HG02884 (cell line): Measurements from ENCODE around the gene DBN1.

ENCODE experiments used
- ATAC-seq: cut with Tn5 transposase; IDR thresholded peaks from one replicate; pipeline ENCODE4 v1.9.1; 2021; ENCODE audit warnings: mild to moderate bottlenecking, moderate library complexity; ENCODE audit not compliant: unreplicated experiment

DBN1 gene

DNA sequence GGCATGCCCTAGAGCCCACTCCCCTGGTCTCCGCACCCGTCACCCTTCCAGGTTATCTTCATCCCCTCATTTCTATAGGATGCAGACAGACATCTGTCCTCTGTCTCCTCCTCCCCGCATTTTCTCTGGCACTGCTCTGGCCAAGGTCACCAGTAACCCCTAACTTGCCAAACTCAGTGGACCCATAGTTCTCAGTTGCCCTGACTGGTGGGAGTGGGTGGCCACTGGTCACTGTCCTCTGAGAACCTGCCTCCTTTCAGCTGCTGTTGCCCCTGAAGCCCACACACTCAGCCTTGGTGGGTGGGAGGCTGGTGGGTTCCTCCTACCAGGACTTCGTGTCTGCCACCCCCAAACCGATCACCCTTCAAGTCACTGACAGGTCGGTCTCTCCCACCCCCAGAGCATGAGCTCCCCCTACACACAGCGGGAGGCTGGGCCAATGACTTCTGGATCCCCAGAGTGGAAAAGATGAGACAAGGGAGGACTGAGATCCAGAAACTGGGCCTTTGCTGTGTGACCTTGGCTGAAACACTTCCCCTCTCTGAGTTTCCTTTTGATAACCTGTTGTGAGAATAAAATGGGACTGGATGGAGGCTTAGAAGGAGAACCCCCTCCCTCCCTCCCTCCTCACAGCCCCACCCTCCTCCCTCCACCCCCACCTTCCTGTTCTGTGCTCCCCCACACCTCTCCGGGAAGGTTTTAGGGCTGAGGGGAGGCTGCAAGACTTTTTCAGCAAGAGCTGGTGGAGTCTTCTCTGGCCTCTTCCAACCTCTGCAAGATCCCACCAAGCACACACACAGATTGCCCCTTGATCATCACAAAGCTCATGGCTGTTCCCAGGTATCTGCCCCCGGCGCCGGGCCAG lies 2.4 kb upstream of the DBN1 start:
- no peak for ATAC-seq

DNA sequence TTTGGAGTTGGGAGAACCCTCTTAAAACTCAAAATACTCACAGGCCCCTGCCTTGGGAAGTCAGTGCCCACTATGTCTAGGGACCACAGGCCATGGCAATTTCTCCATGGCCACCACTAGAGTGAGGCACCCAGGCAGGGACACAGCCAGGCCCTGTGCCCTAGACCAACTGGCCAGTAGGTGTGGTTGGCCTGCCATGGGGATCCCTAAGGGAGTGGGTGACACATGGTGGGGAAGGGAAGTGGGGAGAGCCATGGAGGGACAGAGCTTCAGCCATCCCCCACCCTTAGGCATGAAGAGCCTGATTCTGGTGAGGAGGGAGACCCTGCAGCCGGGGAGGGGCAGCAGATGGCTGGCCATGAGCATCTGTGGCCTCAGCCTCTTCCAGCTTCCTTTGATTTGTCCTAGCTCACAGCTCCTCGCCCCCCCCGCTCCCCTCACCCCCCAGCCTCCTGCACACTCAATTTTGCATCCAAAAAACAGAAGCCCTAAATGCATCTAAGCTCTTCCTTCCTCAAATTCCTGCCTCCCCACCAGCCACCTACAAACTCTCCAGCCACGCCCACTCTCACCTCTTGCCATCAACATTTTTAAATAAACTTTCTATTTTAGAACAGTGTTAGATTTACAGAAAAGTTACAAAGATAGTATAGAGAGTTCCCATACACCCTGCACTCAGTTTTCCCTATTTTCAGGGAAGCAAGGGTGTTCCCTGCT lies 1.6 kb upstream of the DBN1 start:
- ATAC-seq: no peak

DNA sequence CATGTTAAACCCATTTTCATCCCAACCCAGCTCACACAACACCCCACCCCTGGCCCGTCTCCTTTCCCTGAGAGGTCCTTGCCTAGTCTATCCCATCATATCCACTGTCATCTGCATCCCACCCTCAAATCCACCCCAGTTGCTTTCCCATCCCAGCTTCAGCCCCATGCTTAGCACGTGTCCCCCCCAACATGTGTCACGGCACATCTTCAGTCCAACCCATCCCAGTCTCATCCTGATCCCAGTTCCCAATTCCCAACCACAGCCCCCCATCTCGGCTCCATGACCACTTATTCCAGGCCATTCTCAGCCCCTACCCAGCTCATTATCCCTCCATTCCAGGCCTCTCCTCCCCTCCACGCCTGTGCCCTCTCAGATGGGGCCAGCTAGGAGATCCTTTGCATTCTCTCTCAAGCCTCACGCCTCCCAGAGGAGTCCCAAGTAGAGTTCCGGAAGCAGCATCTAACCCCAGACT lies 605 bp upstream of the DBN1 start:
- no peak for ATAC-seq

DNA sequence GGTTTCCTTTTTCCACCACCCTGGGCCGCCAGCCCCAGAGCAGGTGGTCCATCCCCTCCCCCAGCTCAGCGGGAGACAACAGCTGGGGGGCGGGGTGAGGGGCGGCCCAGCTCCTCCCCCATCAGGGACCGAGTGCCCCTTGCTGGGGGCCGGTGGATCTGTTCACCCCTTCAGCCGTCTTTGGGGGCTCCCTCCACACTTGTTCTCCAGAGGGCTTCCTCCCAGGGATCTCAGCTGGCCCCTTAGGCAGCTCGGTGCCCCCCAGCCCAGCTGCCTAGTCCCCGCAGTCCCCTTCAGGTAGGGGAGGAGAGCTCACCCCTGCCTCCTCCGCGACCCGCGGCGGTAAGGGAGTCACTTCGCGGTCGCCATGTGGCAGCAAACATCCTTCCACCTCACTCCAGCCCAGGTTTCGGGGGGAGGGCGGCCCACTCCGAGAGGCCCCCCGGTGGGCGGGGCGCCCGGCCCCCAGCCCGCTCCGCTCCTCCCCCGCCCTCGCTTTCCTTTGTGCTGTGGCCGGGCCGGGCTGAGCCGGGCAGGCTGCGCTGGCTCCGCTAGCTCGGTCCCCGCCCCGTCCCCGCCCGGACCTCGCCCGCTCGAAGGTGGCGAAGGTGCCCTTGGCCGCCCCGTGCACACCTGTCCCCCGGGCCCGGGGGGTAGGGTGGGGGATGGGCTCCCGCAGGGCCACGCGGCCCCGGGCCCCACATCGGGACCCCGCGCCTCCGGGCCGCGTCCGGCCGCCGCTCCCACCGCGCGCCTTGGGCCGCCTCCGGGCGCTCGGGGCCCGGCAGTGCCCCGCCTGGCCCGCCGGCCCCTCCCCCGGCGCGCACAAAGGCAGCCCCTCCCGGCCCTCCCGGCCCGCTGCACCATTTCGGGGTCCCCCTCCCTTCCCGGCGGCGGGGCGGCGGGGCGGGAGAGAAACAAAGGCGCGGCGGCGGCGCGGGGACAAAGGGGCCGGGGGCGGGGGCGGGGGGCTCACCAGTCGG lies 683 bp downstream of the DBN1 start:
- peak; percentile 45 for ATAC-seq

DNA sequence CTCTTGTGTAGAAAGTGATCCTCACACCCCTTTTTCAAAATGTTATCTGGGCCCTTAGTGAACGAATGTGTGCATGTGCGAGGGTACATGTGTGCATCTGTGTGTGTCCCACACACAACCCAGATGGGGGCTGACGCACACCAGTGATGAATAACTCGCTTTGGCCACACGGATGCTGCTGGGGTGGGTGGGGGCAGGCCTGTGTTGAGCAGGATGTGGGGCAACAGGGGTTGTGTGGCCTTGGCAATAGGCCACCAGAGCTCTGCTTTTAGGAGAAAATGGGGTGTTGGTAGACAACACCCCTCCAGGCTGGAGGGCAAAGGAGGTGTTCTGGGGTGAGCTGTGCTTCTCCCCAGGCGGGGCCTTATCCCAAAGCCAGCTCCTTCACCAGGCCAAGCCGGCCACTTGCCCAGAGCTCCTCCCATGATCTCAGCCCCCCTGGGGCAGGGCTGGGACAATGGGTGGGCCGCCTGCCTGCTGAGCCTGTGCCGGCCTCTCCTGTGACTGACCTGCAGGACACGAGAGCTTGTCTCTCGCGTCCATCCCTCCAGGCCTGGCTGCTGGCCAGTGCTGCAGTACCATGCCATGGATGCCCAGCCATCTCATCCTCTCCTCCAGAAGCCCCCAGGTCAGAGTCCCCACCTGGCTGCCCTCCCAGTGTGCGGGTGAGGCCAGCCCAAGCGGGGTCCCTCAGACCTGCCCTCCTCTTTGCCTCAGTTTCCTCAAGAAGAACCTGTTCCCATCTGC lies 1.7 kb downstream of the DBN1 start:
- ATAC-seq: no peak

DNA sequence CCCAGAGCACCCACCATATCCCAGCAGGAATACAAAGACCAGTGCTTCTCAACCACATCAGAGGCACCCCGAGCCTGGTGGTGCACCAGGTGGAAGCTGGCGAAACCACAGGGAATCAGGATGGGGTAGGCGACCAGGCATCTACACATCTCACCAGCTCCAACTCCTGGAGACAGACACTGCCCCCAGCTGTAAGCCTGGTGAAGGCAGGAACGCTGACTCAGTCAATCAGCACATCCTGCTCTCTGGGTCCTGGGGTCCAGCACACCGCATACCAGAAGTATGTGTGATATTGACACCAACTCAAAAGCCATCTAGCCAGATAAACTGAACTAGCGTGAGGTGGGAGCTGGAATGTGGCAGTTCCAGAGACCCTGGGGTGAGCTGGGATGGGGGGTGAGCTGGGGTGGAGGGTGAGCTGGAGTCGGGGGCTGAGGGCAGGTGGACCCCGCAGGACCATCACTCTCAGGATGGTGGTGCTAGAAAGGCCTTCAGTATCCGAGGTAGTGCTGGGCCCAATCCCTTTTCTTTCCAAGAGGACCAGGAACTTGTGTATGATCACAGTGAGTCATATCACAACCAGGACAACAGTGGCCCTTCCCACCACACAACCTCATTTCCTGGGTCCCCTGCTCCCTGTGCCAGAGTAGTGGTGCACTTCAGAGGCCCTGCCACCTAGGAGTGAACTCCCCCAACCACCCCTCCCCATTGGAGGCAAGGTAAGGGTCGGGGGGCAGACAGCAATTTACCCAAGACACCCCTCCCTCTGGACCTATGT lies 2.5 kb downstream of the DBN1 start:
- no peak for ATAC-seq

DNA sequence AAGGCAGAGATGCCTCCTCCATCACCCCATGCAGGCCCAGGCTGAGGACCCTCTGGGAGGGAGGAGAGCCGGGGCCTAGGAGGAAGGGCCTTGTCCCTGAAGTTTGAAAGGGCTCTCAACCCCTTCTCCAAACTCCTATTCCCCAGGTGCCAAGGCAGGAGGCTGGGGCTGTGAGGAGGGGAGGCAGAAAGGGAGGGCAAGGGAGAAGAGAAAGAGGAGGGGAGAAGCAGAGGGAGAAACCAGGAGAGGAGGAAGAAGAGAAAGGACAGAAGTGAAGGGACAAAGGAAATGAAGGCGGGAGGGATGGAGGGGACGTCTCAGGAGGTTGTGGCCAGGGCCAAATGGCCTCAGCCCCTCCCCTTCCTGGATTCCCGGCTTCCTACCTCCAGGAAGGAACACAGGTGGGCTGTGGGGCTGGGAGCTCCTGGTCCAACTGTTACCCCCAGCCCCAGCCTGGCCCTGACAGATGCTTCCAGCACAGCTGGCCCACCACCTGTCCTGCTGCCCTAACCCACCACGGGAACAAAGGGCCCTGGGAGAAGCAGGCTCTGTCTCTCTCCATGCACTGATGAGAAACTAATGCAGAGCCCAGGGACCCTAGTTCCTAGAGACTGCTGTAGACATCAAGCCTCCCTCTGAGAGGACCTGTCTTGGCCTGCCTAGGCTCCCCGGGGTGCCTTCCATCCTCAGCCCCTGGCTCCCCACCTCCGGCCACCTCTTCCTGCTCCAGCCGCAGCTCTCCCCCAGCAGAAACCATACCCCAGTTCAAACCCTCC lies 3.5 kb downstream of the DBN1 start:
- ATAC-seq: no peak

DNA sequence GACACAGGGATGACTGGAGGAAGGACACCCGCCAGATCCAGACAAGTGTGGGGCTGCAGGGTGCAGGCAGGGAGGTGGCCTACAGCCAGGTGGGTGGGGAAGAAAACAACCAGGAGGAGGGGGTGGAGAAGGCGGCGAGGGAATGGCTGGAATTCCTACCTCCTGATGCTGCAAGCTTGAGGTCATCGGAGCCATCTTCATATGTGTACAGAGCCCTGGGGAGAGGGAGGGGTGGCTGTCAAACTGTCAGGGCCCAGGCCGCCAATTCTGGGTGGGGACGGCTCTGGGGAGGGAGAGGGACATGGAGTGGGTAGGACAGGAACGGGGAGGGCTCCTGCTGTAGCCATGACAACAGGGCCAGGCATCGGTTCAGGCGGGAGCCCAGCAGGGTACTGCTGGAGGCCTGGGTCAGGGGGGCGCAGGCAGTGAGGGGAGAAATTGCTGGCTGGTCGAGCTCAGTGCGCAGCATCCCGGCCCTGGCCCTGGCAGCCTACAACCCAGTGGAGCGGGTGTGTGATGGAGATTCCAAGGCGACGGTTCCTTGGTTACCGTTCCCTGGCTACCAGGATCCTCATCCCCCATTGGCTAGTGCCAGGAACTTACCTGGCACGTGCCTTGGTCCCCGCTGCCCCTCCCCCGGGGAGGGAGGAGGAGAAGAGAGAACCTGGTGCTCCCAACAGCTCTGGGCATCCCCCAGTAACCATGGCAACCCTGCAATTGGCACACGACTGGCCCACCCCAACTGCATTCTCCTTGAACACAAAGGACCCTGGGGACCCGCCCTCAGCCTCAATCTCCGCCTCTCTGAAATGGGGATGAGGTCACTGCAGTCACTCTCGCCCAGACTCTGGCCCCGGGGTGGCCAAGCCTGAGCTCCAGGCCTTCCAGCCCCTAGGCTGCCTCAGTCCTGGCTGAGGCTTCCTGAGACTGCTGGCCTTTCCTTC lies 4.5 kb downstream of the DBN1 start:
- ATAC-seq: no peak

DNA sequence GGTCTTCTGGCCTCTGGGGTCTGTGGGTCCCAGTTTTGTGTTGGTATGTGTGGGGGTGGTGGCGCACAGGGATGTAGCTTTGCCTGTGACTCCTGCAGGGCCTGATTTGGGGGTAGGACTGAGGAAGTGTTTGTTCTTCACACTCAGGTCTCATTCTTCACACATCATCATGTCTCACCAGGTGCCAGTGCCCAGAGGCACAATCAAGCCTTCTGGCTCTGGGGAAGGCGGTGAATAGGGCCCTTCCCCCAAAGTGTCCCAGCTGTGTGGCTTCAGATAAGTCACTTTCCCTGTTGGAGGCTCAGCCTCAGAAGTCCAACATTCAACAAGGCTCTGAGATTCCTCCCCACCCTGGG lies 5.1 kb downstream of the DBN1 start:
- no peak for ATAC-seq

DNA sequence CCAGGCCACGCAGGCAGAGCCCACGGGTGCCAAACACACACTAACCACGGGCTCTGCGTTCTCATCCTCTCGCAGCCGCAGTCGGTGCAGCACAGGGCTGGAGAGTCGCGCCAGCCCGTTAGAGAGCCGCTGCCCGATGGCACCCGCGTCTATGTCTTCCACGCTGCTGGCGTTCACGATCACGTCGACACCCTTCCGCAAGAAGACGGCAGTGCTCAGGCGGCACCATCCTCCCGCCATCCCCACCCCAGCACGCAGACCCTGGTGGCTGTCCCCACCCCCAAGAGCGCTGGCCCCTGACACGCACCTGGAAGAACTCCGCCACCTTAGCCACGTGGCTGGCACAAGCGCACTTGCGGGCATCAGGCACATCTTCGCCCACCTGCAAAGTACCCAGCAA lies 6.0 kb downstream of the DBN1 start:
- no peak for ATAC-seq

DNA sequence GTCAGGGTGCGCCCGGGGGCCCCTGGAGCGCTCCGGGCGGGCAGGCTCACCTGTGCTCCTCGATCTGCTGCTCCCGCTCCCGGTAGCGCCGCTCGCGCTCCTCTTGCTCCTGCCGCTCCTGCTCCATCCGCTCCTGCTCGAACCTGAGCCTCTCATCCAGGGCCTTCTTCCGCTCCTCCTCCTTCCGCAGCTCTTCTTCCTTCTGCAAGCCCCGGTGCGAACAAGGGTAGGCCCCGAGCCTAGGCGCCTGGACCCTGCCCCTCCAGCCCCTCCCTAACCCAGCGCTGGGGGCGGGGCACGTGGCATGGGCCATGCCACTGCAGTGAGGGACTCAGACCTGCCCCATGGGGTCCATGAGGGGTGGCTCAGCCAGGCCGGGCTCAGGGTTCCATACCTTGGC lies 6.6 kb downstream of the DBN1 start:
- ATAC-seq: no peak

DNA sequence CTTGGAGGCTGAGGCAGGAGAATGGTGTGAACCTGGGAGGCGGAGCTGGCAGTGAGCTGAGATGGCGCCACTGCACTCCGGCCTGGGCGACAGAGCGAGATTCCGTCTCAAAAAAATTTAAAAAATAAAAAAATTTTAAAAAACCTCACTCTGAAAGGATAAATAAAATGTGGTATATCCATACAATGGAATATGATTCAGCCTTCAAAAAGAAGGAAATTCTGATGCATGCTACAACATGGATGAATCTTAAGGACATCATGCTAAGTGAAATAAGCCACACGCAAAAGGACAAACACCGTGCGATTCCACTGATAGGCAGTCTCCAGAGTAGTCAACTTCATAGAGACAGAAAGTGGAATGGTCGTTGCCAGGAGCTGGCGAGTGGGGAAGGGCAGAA lies 8.4 kb downstream of the DBN1 start:
- no peak for ATAC-seq

DNA sequence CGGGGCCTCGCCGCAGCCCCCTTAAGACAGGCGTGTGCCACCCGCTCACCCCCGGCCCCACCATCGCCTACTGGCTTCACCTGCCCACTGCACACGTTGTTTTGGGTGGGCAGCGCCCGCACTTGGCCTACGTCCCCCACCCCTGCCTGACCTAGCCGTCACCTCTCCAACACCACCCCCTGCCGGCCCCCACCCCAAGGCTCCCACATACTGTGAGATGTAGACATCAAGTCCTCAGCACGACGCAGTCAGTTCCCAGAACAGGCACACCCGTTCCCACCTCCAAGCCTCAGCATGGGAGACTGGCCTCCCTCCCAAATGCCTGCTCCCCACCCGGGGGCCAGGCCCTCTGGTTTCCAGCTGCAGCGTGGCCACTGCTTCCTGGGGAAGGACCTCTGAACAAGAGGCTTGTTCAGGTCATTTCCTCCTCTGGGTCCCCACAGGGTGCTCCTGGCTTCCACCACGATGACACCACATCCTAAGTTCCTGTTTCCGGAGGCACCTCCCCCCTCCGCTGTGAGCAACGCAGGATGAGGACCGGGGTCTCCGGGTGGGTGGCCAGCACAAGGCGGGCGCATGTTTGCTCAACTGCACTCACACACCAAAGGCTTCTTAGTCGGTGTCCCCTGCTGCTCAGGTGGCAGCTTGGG lies 11.3 kb downstream of the DBN1 start:
- ATAC-seq: no peak

DNA sequence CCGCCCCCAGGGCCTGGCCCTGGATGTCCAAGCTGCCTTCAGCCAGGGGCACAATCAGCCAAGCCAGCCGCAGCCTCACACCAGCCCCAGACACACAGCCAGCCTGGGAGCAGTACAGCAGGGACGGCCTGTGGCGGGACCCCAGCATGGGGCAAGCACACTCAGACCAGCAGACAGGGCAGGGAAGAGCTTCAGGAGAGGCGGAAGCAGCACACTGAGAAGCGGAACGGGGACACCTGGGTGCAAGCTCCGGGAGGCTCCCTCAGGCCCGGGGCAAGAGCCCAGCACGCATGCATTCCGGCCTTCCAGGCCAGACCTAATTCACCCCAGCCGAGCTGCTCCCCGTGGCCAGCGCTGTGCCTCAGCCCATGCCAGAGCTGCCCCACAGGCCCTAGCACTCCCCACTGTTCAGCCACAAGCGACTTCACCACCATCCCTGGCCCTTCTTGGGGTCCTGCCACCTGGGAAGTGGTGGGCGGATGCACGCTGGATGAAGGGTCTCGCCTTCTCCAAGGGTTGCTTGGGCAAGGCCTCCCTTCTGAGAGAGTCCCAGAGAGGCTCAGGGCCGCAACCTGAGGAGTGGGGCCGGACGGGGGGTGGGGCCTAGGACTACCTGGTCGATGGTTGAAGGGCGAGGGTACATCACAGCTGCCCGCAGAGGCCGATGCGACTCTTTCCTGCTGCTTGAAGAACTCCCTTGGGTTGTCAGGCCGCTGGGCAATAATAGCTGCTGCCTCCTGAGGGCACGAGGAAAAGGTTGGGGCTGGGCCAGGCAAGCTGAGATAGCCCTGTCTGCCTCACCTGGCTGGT lies 13.4 kb downstream of the DBN1 start:
- no peak for ATAC-seq

DNA sequence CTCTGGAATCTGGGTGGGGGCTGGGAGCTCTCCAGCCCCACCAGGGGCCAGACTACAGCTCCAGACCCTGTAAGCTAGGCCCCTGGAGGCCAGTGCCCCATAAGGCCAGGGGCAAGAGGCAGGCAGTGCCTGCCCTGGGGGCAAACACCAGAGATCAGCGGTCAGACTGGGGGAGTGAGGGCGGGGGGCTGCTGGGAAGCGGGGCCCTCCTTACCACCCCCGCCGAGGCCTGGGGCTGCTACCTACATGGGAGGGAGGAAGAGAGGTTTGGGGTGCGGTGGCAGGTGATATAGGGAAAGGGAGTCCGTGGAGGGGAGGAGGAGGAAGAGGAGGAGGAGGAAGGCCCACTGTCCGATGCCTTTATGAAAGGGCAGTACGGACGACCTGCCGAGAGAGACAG lies 14.1 kb downstream of the DBN1 start:
- ATAC-seq: no peak

DNA sequence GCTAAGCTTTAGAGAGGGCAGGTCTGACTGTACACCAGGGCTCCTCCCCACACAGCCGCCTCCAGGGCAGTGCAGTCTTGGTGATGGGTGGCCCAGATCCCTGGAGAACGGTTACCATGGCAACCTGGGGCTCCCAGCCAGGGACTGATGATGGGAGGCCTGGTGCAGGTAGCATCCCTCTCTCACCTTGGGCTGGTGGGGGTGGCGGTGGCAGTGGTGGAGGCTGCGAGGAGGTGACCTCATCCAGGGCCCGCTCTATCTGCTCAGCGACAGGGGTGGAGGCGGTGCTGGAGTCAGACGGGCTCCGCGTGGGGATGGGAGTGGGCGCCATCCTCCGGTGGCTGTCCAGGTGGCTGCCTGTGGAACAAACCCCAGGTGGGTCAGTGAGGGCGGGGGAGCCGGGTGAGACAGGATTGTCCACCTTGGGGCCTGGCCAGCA lies 14.5 kb downstream of the DBN1 start:
- no peak for ATAC-seq
